Erythroblast (primary cell): ENCODE measurements around the gene RASSF7.

Experiments
- DNase-seq, 2 experiments: peaks; one replicate each; lab custom pipeline; 2025; lab: John Stamatoyannopoulos, UW
- GATA1 ChIP-seq: IDR thresholded peaks from 2 replicates; pipeline ENCODE4 v1.6.1; 2011; ENCODE audit warnings: low read depth, mild to moderate bottlenecking, control low read depth, low read length, moderate library complexity
- POLR2A ChIP-seq: IDR thresholded peaks from 2 replicates; pipeline ENCODE4 v1.6.1; 2011; ENCODE audit warnings: mild to moderate bottlenecking, low read length

The RASSF7 gene

GRCh38 chr11:571802-572185 lies 11.0 kb downstream of the RASSF7 start:
- no peak for DNase-seq

GRCh38 chr11:573146-573759 lies 12.5 kb downstream of the RASSF7 start:
- TF ChIP-seq POLR2A (no peak), GATA1 (no peak)
- DNase-seq: no peak

More at GRCh38 chr11:571802-572185, 11.0 kb downstream of the RASSF7 start:
- TF ChIP-seq POLR2A (no peak), GATA1 (no peak)

GRCh38 chr11:574031-574570 lies 13.3 kb downstream of the RASSF7 start:
- DNase-seq: peak; percentile 68 to 69

GRCh38 chr11:574632-575312 lies 14.0 kb downstream of the RASSF7 start:
- TF ChIP-seq POLR2A (no peak), GATA1 (no peak)
- DNase-seq: peak; percentile 42 to 59

DNA sequence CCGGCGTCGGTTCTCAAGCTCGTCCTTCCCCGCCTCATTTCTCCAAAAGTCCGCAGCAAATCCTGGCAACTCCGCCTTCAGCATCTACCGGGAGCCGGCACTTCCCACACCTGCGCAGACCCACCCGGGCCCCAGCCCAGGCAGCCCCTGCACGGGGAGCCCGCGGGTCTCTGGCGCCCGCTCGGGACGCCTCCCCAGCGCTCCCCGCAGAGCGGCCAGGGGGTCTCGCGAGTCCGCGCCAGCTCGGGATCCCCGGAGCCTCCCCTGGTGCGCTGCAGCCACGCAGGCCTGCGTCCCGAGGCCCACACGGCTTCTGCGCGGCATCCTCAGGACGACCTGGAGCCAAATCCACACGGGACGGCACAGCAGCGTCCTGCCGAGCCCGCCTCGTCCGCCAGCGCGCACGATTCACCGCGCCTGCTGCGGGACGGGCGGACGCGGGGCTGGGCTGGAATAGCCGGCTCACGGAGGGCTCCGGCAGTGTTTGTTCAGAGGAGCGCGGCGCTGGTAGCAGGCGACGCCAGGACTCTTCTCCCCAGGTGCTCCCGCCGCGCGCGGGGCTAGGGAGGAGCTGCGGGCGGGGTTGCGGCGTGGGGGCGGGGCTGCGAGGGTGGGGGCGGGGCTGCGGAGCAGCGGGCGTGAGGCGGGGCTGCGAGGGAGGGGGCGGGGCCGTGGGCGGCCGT lies 14.7 kb downstream of the RASSF7 start:
- DNase-seq: no peak
- no peak for TF ChIP-seq POLR2A
- no peak for TF ChIP-seq GATA1

DNA sequence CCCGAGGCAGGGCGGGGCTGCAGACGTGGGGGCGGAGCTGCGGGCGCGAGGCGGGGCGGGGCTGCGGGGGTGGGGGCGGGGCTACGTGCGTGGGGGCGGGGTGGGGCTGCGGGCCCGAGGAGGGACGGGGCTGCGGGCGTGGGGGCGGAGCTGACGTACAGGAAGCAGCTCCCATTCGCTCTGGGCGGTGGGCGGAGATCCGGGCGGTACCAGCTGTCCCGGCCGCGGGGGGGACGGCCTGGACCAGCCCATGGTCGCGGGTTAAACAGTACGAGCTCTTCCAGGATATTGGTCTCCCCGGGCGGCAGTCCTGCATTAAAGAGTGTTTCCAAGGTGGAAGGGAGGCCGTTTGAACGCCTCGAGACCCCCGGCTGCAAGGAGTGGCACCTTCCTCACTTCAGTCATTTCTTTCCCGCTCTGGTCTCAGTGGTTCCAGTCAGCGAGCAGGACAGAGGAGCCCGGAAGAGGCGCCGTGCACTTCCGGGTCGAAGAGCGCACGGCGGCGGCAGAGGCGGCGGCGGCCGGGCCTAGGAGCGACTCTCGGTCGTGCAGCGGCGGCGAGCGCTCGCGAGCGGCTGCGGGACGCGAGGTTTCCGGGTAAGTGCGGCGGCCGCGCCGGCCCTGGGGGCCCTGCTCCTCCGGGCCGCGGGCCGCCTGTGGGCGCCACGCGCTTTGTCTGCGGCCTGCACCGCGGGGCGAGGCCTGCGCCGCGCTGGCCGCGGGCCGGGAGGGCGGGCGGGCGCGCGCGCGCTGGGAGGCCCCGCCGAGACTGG lies 15.4 kb downstream of the RASSF7 start, which contains the start of gene PHRF1:
TSS of gene PHRF1 (plus strand) at position 475 of the 773 bp plus-strand sequence. CDS start 5,043 bp downstream, outside the sequence.
- DNase-seq: peak; percentile 98 to 99
- TF ChIP-seq GATA1 (no peak), POLR2A (peak; percentile 76)

- DNase-seq: peak; percentile 66 to 75
- no peak for TF ChIP-seq POLR2A
- TF ChIP-seq GATA1: no peak
These were observed 16.2 kb downstream of the RASSF7 start for GRCh38 chr11:576811-577610.

GRCh38 chr11:577611-577894 lies 16.8 kb downstream of the RASSF7 start:
- no peak for DNase-seq
- no peak for TF ChIP-seq GATA1
- no peak for TF ChIP-seq POLR2A

- TF ChIP-seq POLR2A: no peak
- TF ChIP-seq GATA1: no peak
- no peak for DNase-seq
These were observed 17.7 kb downstream of the RASSF7 start for GRCh38 chr11:578276-579035.

DNA sequence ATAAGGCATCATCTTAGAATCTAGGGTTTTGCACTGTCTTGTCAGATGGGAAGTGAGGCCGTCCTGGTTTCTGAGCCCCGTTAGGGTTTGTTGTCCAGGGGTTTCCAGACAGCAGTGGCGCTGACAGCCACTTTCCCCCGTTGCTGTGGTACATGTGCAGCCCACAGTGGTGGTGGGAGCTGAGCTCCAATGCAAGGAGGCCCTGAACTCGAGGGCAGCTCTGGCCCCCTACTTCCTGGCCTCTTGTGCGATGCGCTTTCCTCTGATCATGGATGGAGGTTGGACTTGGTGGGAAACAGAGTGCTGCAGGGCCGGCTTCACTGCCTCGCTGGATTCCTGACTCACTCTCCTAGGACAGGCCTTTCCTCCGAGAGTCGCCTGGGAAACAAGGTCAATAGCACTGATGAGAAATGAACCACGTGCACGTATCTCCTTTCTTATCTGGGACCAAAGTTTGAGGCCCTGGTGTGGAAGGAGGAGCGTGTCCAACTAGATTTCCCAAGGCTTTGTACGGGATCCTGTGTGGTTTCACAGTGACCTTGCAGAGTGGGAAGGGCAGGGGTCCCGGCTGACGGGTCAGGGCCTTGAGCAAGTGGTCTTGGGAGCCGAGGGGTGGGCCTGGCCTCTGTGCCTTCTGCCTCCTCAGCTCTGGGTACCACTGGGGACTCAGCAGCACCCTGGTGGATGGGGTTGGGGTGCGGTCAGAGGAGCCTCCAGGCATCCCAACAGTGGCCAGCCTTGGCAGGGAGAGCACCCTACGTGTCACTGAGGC lies 19.2 kb downstream of the RASSF7 start:
- TF ChIP-seq GATA1: no peak
- TF ChIP-seq POLR2A: no peak
- DNase-seq: no peak

GRCh38 chr11:581342-581741 lies 20.6 kb downstream of the RASSF7 start:
- TF ChIP-seq GATA1 (no peak), POLR2A (no peak)
- no peak for DNase-seq
